GM21576 (cell line): ENCODE measurements around the gene TSG101.

ENCODE experiments used
- ATAC-seq: cut with Tn5 transposase; IDR thresholded peaks from one replicate; pipeline ENCODE4 v1.9.1; 2021; ENCODE audit warnings: mild to moderate bottlenecking, moderate library complexity; ENCODE audit not compliant: unreplicated experiment

The TSG101 gene

GRCh38 chr11:18526521-18527296 is at the start of gene TSG101:
TSG101 (minus strand) TSS chr11:18526942; CDS start chr11:18526816, 126 bp downstream.
- peak; percentile 96 for ATAC-seq

GRCh38 chr11:18575361-18575760 is 48.6 kb upstream of the TSG101 start:
- ATAC-seq, result no peak

GRCh38 chr11:18567081-18567480 is 40.3 kb upstream of the TSG101 start:
- ATAC-seq, result no peak

GRCh38 chr11:18566406-18566805 is 39.7 kb upstream of the TSG101 start:
- ATAC-seq, result no peak

GRCh38 chr11:18564149-18564548 is 37.4 kb upstream of the TSG101 start:
- ATAC-seq, result no peak

GRCh38 chr11:18563090-18563730 is 36.5 kb upstream of the TSG101 start:
- no peak for ATAC-seq

- ATAC-seq, result no peak
Measured at GRCh38 chr11:18548001-18548400, 21.3 kb upstream of the TSG101 start.

GRCh38 chr11:18540207-18541009 is 13.7 kb upstream of the TSG101 start:
- peak; percentile 60 for ATAC-seq

- ATAC-seq, result no peak
Measured at GRCh38 chr11:18536209-18536608, 9.5 kb upstream of the TSG101 start.

GRCh38 chr11:18534245-18534644 is 7.5 kb upstream of the TSG101 start:
- ATAC-seq, result no peak

- no peak for ATAC-seq
Measured at GRCh38 chr11:18533365-18533764, 6.6 kb upstream of the TSG101 start.

- no peak for ATAC-seq
Measured at GRCh38 chr11:18527512-18527911, 770 bp upstream of the TSG101 start.

GRCh38 chr11:18526130-18526520 is 617 bp downstream of the TSG101 start:
- no peak for ATAC-seq

- ATAC-seq, result no peak
Measured at GRCh38 chr11:18524248-18524647, 2.5 kb downstream of the TSG101 start.

- no peak for ATAC-seq
Measured at GRCh38 chr11:18523084-18523483, 3.7 kb downstream of the TSG101 start.

GRCh38 chr11:18522388-18522787 is 4.4 kb downstream of the TSG101 start:
- no peak for ATAC-seq

GRCh38 chr11:18521122-18521521 is 5.6 kb downstream of the TSG101 start:
- no peak for ATAC-seq

GRCh38 chr11:18502352-18502751 is 24.4 kb downstream of the TSG101 start:
- ATAC-seq, result no peak

GRCh38 chr11:18501629-18502028 is 25.1 kb downstream of the TSG101 start:
- no peak for ATAC-seq

- ATAC-seq, result no peak
Measured at GRCh38 chr11:18498039-18498438, 28.7 kb downstream of the TSG101 start.

GRCh38 chr11:18495703-18496102 is 31.0 kb downstream of the TSG101 start:
- ATAC-seq, result no peak

- ATAC-seq, result no peak
Measured at GRCh38 chr11:18495271-18495670, 31.5 kb downstream of the TSG101 start.
